Measurements from ENCODE around the gene RPS14. TPM values are rescaled to one million over a fixed set of nuclear protein-coding genes. Genes with fewer than 3 reads are reported as not detected.

The RPS14 gene
- total and polyA plus RNA-seq, 10 of the 15 experiments (the other 5 are each of a cell fraction or from before 2014, with no cell fraction given), result 2,295 to 4,047 (median 2,787) TPM

GRCh38 chr5:150410524-150411244 is 38.9 kb downstream of the RPS14 start (continued):
- no peak for TF ChIP-seq ZBTB40 (IDR thresholded peaks at IDR 0.05; ENCODE audit: borderline replicate concordance)
- TF ChIP-seq, protein P1, sequence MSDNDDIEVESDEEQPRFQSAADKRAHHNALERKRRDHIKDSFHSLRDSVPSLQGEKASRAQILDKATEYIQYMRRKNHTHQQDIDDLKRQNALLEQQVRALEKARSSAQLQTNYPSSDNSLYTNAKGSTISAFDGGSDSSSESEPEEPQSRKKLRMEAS (IDR thresholded peaks at IDR 0.05; ENCODE audit: low read depth, low read length), result no peak
- no peak for TF ChIP-seq CHD4 (IDR thresholded peaks at IDR 0.05)
- peak; percentile 71 for TF ChIP-seq SMAD1 (IDR thresholded peaks at IDR 0.05; ENCODE audit: low read depth, partially characterized antibody)
- peak; percentile 13 for TF ChIP-seq E2F8 (IDR thresholded peaks at IDR 0.05; ENCODE audit: low read depth, partially characterized antibody)
- peak; percentile 72 for TF ChIP-seq SKIL (IDR thresholded peaks at IDR 0.05; ENCODE audit: low read depth, poor library complexity, severe bottlenecking)
- TF ChIP-seq PBX3 (IDR thresholded peaks at IDR 0.05; ENCODE audit: insufficient replicate concordance, low read depth, low read length), result peak; percentile 61
- TF ChIP-seq SUZ12 (IDR thresholded peaks at IDR 0.05; ENCODE audit: unreplicated experiment), result no peak
- TF ChIP-seq, protein P2, sequence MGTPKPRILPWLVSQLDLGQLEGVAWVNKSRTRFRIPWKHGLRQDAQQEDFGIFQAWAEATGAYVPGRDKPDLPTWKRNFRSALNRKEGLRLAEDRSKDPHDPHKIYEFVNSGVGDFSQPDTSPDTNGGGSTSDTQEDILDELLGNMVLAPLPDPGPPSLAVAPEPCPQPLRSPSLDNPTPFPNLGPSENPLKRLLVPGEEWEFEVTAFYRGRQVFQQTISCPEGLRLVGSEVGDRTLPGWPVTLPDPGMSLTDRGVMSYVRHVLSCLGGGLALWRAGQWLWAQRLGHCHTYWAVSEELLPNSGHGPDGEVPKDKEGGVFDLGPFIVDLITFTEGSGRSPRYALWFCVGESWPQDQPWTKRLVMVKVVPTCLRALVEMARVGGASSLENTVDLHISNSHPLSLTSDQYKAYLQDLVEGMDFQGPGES (IDR thresholded peaks at IDR 0.05), result 0 out of 2 replicates have a peak, but pooled peaks have one; percentile 5
- TF ChIP-seq, protein P3, sequence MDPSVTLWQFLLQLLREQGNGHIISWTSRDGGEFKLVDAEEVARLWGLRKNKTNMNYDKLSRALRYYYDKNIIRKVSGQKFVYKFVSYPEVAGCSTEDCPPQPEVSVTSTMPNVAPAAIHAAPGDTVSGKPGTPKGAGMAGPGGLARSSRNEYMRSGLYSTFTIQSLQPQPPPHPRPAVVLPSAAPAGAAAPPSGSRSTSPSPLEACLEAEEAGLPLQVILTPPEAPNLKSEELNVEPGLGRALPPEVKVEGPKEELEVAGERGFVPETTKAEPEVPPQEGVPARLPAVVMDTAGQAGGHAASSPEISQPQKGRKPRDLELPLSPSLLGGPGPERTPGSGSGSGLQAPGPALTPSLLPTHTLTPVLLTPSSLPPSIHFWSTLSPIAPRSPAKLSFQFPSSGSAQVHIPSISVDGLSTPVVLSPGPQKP (IDR thresholded peaks at IDR 0.05; ENCODE audit: low read depth, low read length), result no peak
- no peak for TF ChIP-seq NR2C1 (IDR thresholded peaks at IDR 0.05)
- TF ChIP-seq SMAD5 (IDR thresholded peaks at IDR 0.05; ENCODE audit: low read depth), result 0 out of 2 replicates have a peak, but pooled peaks have one; percentile 0
- peak in 1 of 2 experiments; percentile 43; a peak in 1 of 4 replicates for TF ChIP-seq BHLHE40 (IDR thresholded peaks at IDR 0.05; ENCODE audit: borderline replicate concordance in 1 of 2, low read depth in 2 of 2, low read length in 1 of 2)
- no peak for TF ChIP-seq ASH2L (IDR thresholded peaks at IDR 0.05; ENCODE audit: borderline replicate concordance, low read depth)

Measured in GM12878 (cell line).